Pancreas (tissue), 10 donors: ENCODE results near the gene SCAMP4. TPM values are rescaled to one million over a fixed set of nuclear protein-coding genes. Genes with fewer than 3 reads are reported as not detected.

ENCODE experiments used
- ATAC-seq, 4 donors: fragments of 200-7000 bp; cut with Tn5 transposase; one replicate each; pipeline versions ENCODE4 v1.8.0 to v1.9.1; 2020; ENCODE audit warnings: mild to moderate bottlenecking in 4 of 4, moderate library complexity in 4 of 4
- DNase-seq, 6 donors: peaks; one replicate each; pipeline ENCODE4 v3.0.0-alpha.2; 2020
- FAIRE-seq: peaks from 2 replicates; lab custom pipeline; 2012; peaks lifted over from hg19 to GRCh38; lab: Jason Lieb, UNC
- H3K27ac ChIP-seq, 4 donors: fragments of 200-600 bp; sonication (generic); 1 replicate in 3 of 4; 2 replicates in 1 of 4; pipeline versions ENCODE4 v1.5.0 to v1.8.0; 2020
- H3K27me3 ChIP-seq, 4 donors: fragments of 200-600 bp; one replicate each; pipeline ENCODE4 v1.8.0; 2021
- H3K36me3 ChIP-seq, 3 donors: fragments of 200-600 bp; sonication (generic) in 1 of 3; one replicate each; pipeline versions ENCODE4 v1.5.0 to v1.8.0; 2020 to 2021
- H3K4me1 ChIP-seq, 3 donors: fragments of 200-600 bp; one replicate each; pipeline ENCODE4 v1.8.0; 2021
- H3K4me3 ChIP-seq, 4 donors: fragments of 200-600 bp; sonication (generic) in 2 of 4; one replicate each; pipeline versions ENCODE4 v1.5.0 to v1.8.0; 2020 to 2021
- H3K9me3 ChIP-seq, 4 donors: fragments of 200-600 bp; one replicate each; pipeline ENCODE4 v1.8.0; 2021
- WGBS, 2 donors: extraction: QIAGEN DNeasy Blood & Tissue Kit; methylation state at CpG; one replicate each; pipeline ENCODE4 v1.1.7; 2013; 5-methylcytosine and 5-hydroxymethylcytosine counted together
- intact Hi-C, 3 donors: fragments of 100-400 bp; cut with DNase I; formaldehyde crosslinking; loops; one replicate each; pipeline versions ENCODE4 v1.11.1 to v1.14.2; 2022
- polyA plus RNA-seq, 2 donors: library from polyadenylated mRNA; stranded (reverse); fragments of 200-250 nt; gene quantifications; one replicate each; pipeline ENCODE4 v1.2.3, GENCODE V29; 2013
- total RNA-seq, 6 donors: library from RNA; stranded (reverse); fragmentation: NEBNext Ultra II Directional in 4 of 6; extraction: Animal tissue kit (Norgen Biotek cat#: 25700) in 4 of 6; gene quantifications; one replicate each; pipeline versions ENCODE4 v1.2.1 to v1.2.4, GENCODE V29; 2021 to 2023
- TF ChIP-seq, protein P1 (sequence below), 4 donors: fragments of 200-600 bp; sonication (generic) in 3 of 4; IDR thresholded peaks; one replicate each; pipeline versions ENCODE4 v1.5.0 to v1.8.0; 2021; ENCODE audit warnings: antibody characterized with exemption in 4 of 4
- donor health status: healthy with polysubstance abuse.
- donor health status: DM: no; HTN: no; CAD: no; lungs with moderate emphysema.
- donor health status: DM: no; HTN: no; CAD: no.
- donor health status: control.
- donor health status: control.
- donor health status: Bipolar disorder and iron deficiency.
- donor health status: DM: yes; HTN: yes; CAD: no.
- donor health status: DM: no; HTN: no; CAD: no.
- donor health status: DM: no; HTN: no; CAD: no.
- donor health status: DM: yes; HTN: yes; CAD: no.

Gene SCAMP4
- total and polyA plus RNA-seq, 8 donors, result 23.0 to 52.2 (median 31.4) TPM

DNA sequence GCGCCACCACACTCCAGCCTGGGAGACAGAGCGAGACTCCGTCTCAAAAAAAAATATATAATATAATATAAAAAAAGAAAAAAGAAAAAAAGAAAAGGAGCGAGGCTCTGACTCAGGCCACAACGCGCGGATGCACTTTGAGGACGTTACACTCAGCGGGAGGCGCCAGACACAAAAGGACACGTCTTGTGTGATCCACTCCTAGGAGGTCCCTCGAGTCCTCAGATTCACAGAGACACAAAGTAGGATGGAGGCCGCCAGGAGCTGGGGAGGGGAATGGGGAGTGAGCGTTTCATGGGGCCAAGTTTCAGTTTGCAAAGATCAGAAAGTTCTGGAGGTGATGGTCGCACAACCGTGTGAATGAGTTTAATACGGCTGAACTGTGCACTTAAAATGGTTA is 11.4 kb upstream of the SCAMP4 start:
- intact Hi-C loops, result loop anchor here in 1 of 3 donors (10.0 kb wide), 1 partner anchor 181 kb away; no protein-coding TSS in a partner anchor
- Histone ChIP-seq H3K27ac (no peak overlapping the region), H3K4me1 (no peaks in the 10 kb centered on the region), H3K9me3 (no peaks in the 10 kb centered on the region), H3K36me3 (no peaks in the 10 kb centered on the region), H3K4me3 (no peak overlapping the region), H3K27me3 (no peaks in the 10 kb centered on the region)
- no peak for FAIRE-seq
- 82 to 90% methylated on average over 17 of the region's 17 CpGs for WGBS, 2 donors
- DNase-seq, result no peak
- TF ChIP-seq, protein P1, sequence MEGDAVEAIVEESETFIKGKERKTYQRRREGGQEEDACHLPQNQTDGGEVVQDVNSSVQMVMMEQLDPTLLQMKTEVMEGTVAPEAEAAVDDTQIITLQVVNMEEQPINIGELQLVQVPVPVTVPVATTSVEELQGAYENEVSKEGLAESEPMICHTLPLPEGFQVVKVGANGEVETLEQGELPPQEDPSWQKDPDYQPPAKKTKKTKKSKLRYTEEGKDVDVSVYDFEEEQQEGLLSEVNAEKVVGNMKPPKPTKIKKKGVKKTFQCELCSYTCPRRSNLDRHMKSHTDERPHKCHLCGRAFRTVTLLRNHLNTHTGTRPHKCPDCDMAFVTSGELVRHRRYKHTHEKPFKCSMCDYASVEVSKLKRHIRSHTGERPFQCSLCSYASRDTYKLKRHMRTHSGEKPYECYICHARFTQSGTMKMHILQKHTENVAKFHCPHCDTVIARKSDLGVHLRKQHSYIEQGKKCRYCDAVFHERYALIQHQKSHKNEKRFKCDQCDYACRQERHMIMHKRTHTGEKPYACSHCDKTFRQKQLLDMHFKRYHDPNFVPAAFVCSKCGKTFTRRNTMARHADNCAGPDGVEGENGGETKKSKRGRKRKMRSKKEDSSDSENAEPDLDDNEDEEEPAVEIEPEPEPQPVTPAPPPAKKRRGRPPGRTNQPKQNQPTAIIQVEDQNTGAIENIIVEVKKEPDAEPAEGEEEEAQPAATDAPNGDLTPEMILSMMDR (IDR thresholded peaks at IDR 0.05), result no peak
- no peak for ATAC-seq

- H3K9me3 ChIP-seq, result no peaks in the 10 kb centered on the region
- H3K4me1 ChIP-seq, result no peaks in the 10 kb centered on the region
- intact Hi-C loops, result loop anchor here in 1 of 3 donors (10.0 kb wide), 1 partner anchor 178 kb away; no protein-coding TSS in a partner anchor
- no peak for DNase-seq
- no peak overlapping the region for H3K4me3 ChIP-seq
- TF ChIP-seq, protein P1 (IDR thresholded peaks at IDR 0.05), result no peak
- 81 to 87% methylated on average over 13 of the region's 13 CpGs for whole genome bisulfite sequencing, 2 donors
- FAIRE-seq, result no peak
- no peak for ATAC-seq
- no peaks in the 10 kb centered on the region for H3K27me3 ChIP-seq
- no peaks in the 10 kb centered on the region for H3K36me3 ChIP-seq
- H3K27ac ChIP-seq, result peak overlapping the region in 1 of 4 donors; percentile 78
Measured at GRCh38 chr19:1896508-1896907, 8.7 kb upstream of the SCAMP4 start.

GRCh38 chr19:1901940-1902404 is 3.2 kb upstream of the SCAMP4 start:
- FAIRE-seq (no peak), ATAC-seq (no peak), DNase-seq (peak in 1 of 6 donors; percentile 55)
- H3K9me3 ChIP-seq, result no peaks in the 10 kb centered on the region
- H3K36me3 ChIP-seq, result no peaks in the 10 kb centered on the region
- WGBS, 2 donors, result 82 to 90% methylated on average over 16 of the region's 16 CpGs
- peak overlapping the region in 2 of 4 donors; percentile 56 to 62 for H3K27ac ChIP-seq
- intact Hi-C loops, result no loop called here
- TF ChIP-seq, protein P1 (IDR thresholded peaks at IDR 0.05), result no peak
- H3K4me3 ChIP-seq, result no peak overlapping the region
- H3K27me3 ChIP-seq, result no peaks in the 10 kb centered on the region
- H3K4me1 ChIP-seq, result peaks cover 4 to 12% (median 10%) of the 10 kb centered on the region in 3 donors

- H3K9me3 ChIP-seq, result no peaks in the 10 kb centered on the region
- no peak overlapping the region for H3K4me3 ChIP-seq
- no peak for ATAC-seq
- TF ChIP-seq, protein P1 (IDR thresholded peaks at IDR 0.05), result no peak
- FAIRE-seq, result no peak
- no peaks in the 10 kb centered on the region for H3K36me3 ChIP-seq
- peaks cover 14 to 21% (median 16%) of the 10 kb centered on the region in 3 donors for H3K4me1 ChIP-seq
- no peaks in the 10 kb centered on the region for H3K27me3 ChIP-seq
- DNase-seq, result no peak
- WGBS, 2 donors, result 75 to 77% methylated on average over 6 of the region's 6 CpGs
- intact Hi-C loops, result no loop called here
- H3K27ac ChIP-seq, result peak overlapping the region in 2 of 4 donors; percentile 30 to 93
Measured at GRCh38 chr19:1902923-1903322, 2.3 kb upstream of the SCAMP4 start.

- Histone ChIP-seq H3K27ac (peak overlapping the region; percentile 69 to 94 (median 86)), H3K27me3 (no peaks in the 10 kb centered on the region), H3K9me3 (no peaks in the 10 kb centered on the region), H3K36me3 (no peaks in the 10 kb centered on the region), H3K4me1 (peaks cover 22 to 33% (median 26%) of the 10 kb centered on the region in 3 donors), H3K4me3 (peak overlapping the region in 2 of 4 donors; percentile 59 to 65)
- intact Hi-C loops, result no loop called here
- TF ChIP-seq, protein P1 (IDR thresholded peaks at IDR 0.05), result no peak
- ATAC-seq (no peak), FAIRE-seq (no peak), DNase-seq (no peak)
- 20 to 28% methylated on average over 8 of the region's 8 CpGs for WGBS, 2 donors
Measured at GRCh38 chr19:1904860-1905109, 414 bp upstream of the SCAMP4 start.
